Left renal cortex interstitium (tissue), 4 donors: Measurements from ENCODE around the gene ADAMTSL5. TPM values are rescaled to one million over a fixed set of nuclear protein-coding genes. Genes with fewer than 3 reads are reported as not detected.
"Not testable (repeated sequence)": the region's sequence is repeated elsewhere in the genome, so short reads cannot be mapped to it uniquely, and the experiment has no call there.

Experiments used
- DNase-seq, 4 donors: peaks; one replicate each; pipeline ENCODE4 v3.0.0-alpha.2; 2013; ENCODE audit warnings: low read depth in 4 of 4, low spot score in 2 of 4, missing footprints in 1 of 4
- polyA plus RNA-seq, 4 donors: library from polyadenylated mRNA; unstranded; fragments of 120-200 nt; gene quantifications; one replicate each; pipeline ENCODE4 v1.2.1, GENCODE V29; 2013; ENCODE audit not compliant: insufficient read length in 4 of 4

The ADAMTSL5 gene
- polyA plus RNA-seq: 1 to 10 TPM in 1 of 4 donors, under 1 TPM in 3; 0.23 to 1.2 (median 0.92) TPM

GRCh38 chr19:1512671-1513498 is at the start of gene ADAMTSL5:
Gene ADAMTSL5, minus strand, starts transcription at chr19:1513019. Its CDS starts 2,076 bp downstream, at chr19:1510943.
- no peak for DNase-seq

GRCh38 chr19:1561236-1561842 is 48.5 kb upstream of the ADAMTSL5 start:
- no peak for DNase-seq

- DNase-seq: no peak
Measured at GRCh38 chr19:1560286-1560882, 47.6 kb upstream of the ADAMTSL5 start.

- DNase-seq: no peak
Measured at GRCh38 chr19:1558552-1558951, 45.7 kb upstream of the ADAMTSL5 start.

- no peak for DNase-seq
Measured at GRCh38 chr19:1556390-1557070, 43.7 kb upstream of the ADAMTSL5 start.

GRCh38 chr19:1555487-1556389 is 42.9 kb upstream of the ADAMTSL5 start:
- no peak for DNase-seq

- DNase-seq: no peak
Measured at GRCh38 chr19:1554968-1555367, 42.1 kb upstream of the ADAMTSL5 start.

GRCh38 chr19:1553415-1553814 is 40.6 kb upstream of the ADAMTSL5 start:
- DNase-seq: no peak

GRCh38 chr19:1551068-1552040 is 38.5 kb upstream of the ADAMTSL5 start:
- no peak for DNase-seq

- DNase-seq: no peak
Measured at GRCh38 chr19:1549332-1549945, 36.6 kb upstream of the ADAMTSL5 start.

- no peak for DNase-seq
Measured at GRCh38 chr19:1540365-1540925, 27.6 kb upstream of the ADAMTSL5 start.

GRCh38 chr19:1539749-1540148 is 26.9 kb upstream of the ADAMTSL5 start:
- not testable (repeated sequence) for DNase-seq

GRCh38 chr19:1538978-1539377 is 26.2 kb upstream of the ADAMTSL5 start:
- no peak for DNase-seq

GRCh38 chr19:1535699-1536098 is 22.9 kb upstream of the ADAMTSL5 start:
- not testable (repeated sequence) for DNase-seq

GRCh38 chr19:1534972-1535371 is 22.2 kb upstream of the ADAMTSL5 start:
- no peak for DNase-seq

GRCh38 chr19:1533510-1534150 is 20.8 kb upstream of the ADAMTSL5 start:
- no peak for DNase-seq

GRCh38 chr19:1532003-1532402 is 19.2 kb upstream of the ADAMTSL5 start:
- DNase-seq: no peak

- no peak for DNase-seq
Measured at GRCh38 chr19:1531587-1531986, 18.8 kb upstream of the ADAMTSL5 start.
